Stimulated activated CD4-positive, alpha-beta T cell treated with anti-CD3 and anti-CD28 coated beads, Interleukin-15, amount 100 ng/mL, for 48 hours (primary cell): ENCODE measurements around the gene ZNF600.
"Not testable (repeated sequence)": the region's sequence is repeated elsewhere in the genome, so short reads cannot be mapped to it uniquely, and the experiment has no call there.

Experiments
- DNase-seq, 2 donors: peaks; one replicate each; pipeline ENCODE4 v3.0.0-alpha.2; 2020; ENCODE audit warnings: low read depth in 2 of 2

Gene ZNF600

GRCh38 chr19:52786464-52787354, at the start of gene ZNF600:
TSS of gene ZNF600 (minus strand) at chr19:52786791. CDS start at chr19:52778888, 7,903 bp downstream.
- peak; percentile 59 to 66 for DNase-seq

- DNase-seq = not testable (repeated sequence)
These were observed 47.7 kb upstream of the ZNF600 start for GRCh38 chr19:52834289-52834688.

- not testable (repeated sequence) for DNase-seq
These were observed 47.0 kb upstream of the ZNF600 start for GRCh38 chr19:52833541-52833940.

- DNase-seq = not testable (repeated sequence)
These were observed 43.3 kb upstream of the ZNF600 start for GRCh38 chr19:52829866-52830265.

- DNase-seq = no peak
These were observed 39.2 kb upstream of the ZNF600 start for GRCh38 chr19:52825765-52826164.

GRCh38 chr19:52823676-52824075, 37.1 kb upstream of the ZNF600 start:
- no peak for DNase-seq

- DNase-seq = peak; percentile 39 to 52
These were observed 34.8 kb upstream of the ZNF600 start, which contains the start of gene ZNF28 for GRCh38 chr19:52821204-52821960. TSS of gene ZNF28 (minus strand) at chr19:52821633. CDS start at chr19:52817958, 3,675 bp downstream.

GRCh38 chr19:52820472-52821203, 34.0 kb upstream of the ZNF600 start:
- DNase-seq = peak in 1 of 2 donors; percentile 5

GRCh38 chr19:52809801-52810200, 23.2 kb upstream of the ZNF600 start:
- no peak for DNase-seq

- DNase-seq = not testable (repeated sequence)
These were observed 13.5 kb upstream of the ZNF600 start for GRCh38 chr19:52799950-52800640.

- DNase-seq = no peak
These were observed 2.8 kb upstream of the ZNF600 start for GRCh38 chr19:52789440-52789839.

- DNase-seq = no peak
These were observed 520 bp downstream of the ZNF600 start for GRCh38 chr19:52786078-52786463.

GRCh38 chr19:52785506-52785905, 1.1 kb downstream of the ZNF600 start:
- no peak for DNase-seq

GRCh38 chr19:52782864-52783263, 3.7 kb downstream of the ZNF600 start:
- not testable (repeated sequence) for DNase-seq

- DNase-seq = no peak
These were observed 7.8 kb downstream of the ZNF600 start for GRCh38 chr19:52778811-52779210.

- DNase-seq = not testable (repeated sequence)
These were observed 30.1 kb downstream of the ZNF600 start for GRCh38 chr19:52756447-52756846.

- DNase-seq = no peak
These were observed 36.8 kb downstream of the ZNF600 start for GRCh38 chr19:52749780-52750179.

GRCh38 chr19:52748336-52748950, 38.1 kb downstream of the ZNF600 start:
- DNase-seq = no peak

- DNase-seq = not testable (repeated sequence)
These were observed 40.7 kb downstream of the ZNF600 start for GRCh38 chr19:52745919-52746318.

- DNase-seq = no peak
These were observed 43.5 kb downstream of the ZNF600 start for GRCh38 chr19:52743091-52743490.

- no peak for DNase-seq
These were observed 44.1 kb downstream of the ZNF600 start for GRCh38 chr19:52742516-52742915.
